ENCODE results near the gene G6PC3.
A peak's percentile ranks its signal among the peaks of the same experiment; 100 is the strongest.

The G6PC3 gene

GRCh38 chr17:44120851-44121605 lies 50.5 kb downstream of the G6PC3 start:
- peak in 16 of 56 donors; percentile 8 to 63 (median 38) for DNase-seq

DNA sequence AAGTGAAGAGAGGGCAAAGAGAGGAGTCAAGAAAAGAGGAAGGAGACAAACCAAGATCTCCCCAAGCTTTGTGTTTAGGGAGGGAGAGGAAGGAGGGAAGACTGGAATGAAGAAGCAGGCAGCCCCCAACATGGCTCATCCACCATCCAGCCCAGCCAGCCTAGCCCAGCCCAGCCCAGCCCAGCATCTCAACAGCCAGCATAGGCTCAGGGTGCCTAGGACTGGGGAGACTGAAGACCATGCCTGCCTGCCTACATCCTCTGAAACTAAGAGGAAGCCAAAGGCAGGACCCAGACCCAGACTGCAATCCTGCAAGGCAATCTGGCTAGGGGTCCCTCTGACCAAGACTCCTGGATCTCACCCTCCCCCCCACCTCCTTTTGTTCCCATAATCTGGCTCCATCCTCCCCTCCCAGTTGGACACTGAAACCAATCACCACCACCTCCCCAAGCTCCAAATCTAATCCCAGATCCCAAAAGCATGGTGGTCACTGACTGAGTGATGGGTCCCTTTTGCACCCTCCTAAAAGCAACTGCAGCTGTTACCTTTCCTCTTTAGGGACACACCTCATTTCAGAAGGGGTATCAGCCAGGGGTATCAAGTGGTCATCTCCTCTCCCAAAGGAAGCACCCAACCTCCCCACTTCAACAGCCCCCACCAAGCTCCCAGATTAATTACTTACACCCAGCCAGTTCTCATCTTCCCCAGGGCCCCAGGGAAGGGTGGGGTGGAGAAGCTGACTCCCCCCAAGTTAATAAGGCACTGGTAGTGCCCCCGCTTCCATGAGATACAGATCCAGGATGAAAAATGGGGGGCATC lies 51.7 kb downstream of the G6PC3 start:
- DNase-seq, result no peak

DNA sequence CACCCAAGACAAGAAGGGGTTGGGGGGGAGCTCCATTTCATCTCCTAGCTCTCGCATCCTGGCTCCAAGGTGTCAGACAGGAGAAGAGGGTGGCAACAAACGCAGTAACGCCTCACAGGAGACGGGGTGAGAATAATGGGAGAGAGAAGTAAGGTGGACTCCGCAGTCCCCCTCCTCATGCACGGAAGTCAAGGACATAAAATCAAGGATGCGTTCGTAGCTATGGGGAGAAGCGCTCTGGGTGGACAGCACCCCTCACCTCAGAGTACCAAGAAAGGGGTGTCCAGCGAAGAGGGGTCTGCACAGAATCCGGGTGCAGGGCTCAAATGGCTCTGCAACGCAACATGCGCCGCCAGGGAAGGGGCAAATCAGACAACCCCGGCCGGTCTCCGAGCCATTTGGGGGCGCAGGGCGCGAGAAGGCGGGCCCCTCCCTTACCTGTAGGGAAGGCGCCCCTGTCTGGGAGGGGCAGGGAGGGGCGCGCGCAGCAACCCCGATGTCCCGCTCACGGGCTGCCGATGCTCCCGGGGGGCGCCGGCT lies 52.4 kb downstream of the G6PC3 start:
- DNase-seq, result peak in 2 of 56 donors; percentile 51 to 56

- peak; percentile 27 to 99 (median 96) for DNase-seq
These were observed 53.0 kb downstream of the G6PC3 start, which contains the start of gene HDAC5 for GRCh38 chr17:44123356-44124117. HDAC5 (minus strand) TSS chr17:44123641; CDS start chr17:44117515, 6,126 bp downstream.

GRCh38 chr17:44124118-44124438 lies 53.5 kb downstream of the G6PC3 start:
- DNase-seq, result no peak
